ENCODE data around the gene CPEB4. TPM values are rescaled to one million over a fixed set of nuclear protein-coding genes. Genes with fewer than 3 reads are reported as not detected.
A peak's percentile ranks its signal among the peaks of the same experiment; 100 is the strongest.

The CPEB4 gene
- total and polyA plus RNA-seq, 12 donors, result 34.4 to 381 (median 149) TPM

GRCh38 chr5:173925449-173926071 lies 37.4 kb downstream of the CPEB4 start:
- H3K27me3 ChIP-seq, result no peaks in the 10 kb centered on the region
- peak in 1 of 7 donors; percentile 74 for DNase-seq
- peak overlapping the region in 1 of 4 donors; percentile 15 for H3K4me3 ChIP-seq
- H3K36me3 ChIP-seq (replicated peaks in 1 of 2), result peaks cover 0 to 25% of the 10 kb centered on the region in 2 donors
- TF ChIP-seq, protein P1, sequence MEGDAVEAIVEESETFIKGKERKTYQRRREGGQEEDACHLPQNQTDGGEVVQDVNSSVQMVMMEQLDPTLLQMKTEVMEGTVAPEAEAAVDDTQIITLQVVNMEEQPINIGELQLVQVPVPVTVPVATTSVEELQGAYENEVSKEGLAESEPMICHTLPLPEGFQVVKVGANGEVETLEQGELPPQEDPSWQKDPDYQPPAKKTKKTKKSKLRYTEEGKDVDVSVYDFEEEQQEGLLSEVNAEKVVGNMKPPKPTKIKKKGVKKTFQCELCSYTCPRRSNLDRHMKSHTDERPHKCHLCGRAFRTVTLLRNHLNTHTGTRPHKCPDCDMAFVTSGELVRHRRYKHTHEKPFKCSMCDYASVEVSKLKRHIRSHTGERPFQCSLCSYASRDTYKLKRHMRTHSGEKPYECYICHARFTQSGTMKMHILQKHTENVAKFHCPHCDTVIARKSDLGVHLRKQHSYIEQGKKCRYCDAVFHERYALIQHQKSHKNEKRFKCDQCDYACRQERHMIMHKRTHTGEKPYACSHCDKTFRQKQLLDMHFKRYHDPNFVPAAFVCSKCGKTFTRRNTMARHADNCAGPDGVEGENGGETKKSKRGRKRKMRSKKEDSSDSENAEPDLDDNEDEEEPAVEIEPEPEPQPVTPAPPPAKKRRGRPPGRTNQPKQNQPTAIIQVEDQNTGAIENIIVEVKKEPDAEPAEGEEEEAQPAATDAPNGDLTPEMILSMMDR (IDR thresholded peaks at IDR 0.05), result peak in 5 of 6 experiments; percentile 13 to 41 (median 30)
- no peak for TF ChIP-seq POLR2A (IDR thresholded peaks at IDR 0.05)
- WGBS, 4 donors, result 34 to 41% (median 39%) methylated on average over 3 of the region's 3 CpGs
- H3K27ac ChIP-seq, result peak overlapping the region in 4 of 5 donors; percentile 16 to 85 (median 31)
- no peaks in the 10 kb centered on the region for H3K9me3 ChIP-seq (replicated peaks in 1 of 3)
- intact Hi-C loops (cut with DNase I), result no loop called here
- peaks cover 57 to 98% of the 10 kb centered on the region in 2 donors for H3K4me1 ChIP-seq (replicated peaks in 1 of 2)

- peak in 1 of 7 donors; percentile 53 for DNase-seq
- peak overlapping the region in 3 of 5 donors; percentile 4 to 85 (median 18) for H3K27ac ChIP-seq
- H3K4me3 ChIP-seq, result no peak overlapping the region
- peaks cover 0 to 22% of the 10 kb centered on the region in 2 donors for H3K36me3 ChIP-seq (replicated peaks in 1 of 2)
- TF ChIP-seq POLR2A (IDR thresholded peaks at IDR 0.05), result no peak
- TF ChIP-seq, protein P1 (IDR thresholded peaks at IDR 0.05), result no peak
- peaks cover 57 to 98% of the 10 kb centered on the region in 2 donors for H3K4me1 ChIP-seq (replicated peaks in 1 of 2)
- no peaks in the 10 kb centered on the region for H3K9me3 ChIP-seq (replicated peaks in 1 of 3)
- no peaks in the 10 kb centered on the region for H3K27me3 ChIP-seq
- intact Hi-C loops (cut with DNase I), result no loop called here
- 34 to 43% (median 37%) methylated on average over 2 of the region's 2 CpGs for WGBS, 4 donors
Measured at GRCh38 chr5:173926359-173926758, 38.2 kb downstream of the CPEB4 start.

DNA sequence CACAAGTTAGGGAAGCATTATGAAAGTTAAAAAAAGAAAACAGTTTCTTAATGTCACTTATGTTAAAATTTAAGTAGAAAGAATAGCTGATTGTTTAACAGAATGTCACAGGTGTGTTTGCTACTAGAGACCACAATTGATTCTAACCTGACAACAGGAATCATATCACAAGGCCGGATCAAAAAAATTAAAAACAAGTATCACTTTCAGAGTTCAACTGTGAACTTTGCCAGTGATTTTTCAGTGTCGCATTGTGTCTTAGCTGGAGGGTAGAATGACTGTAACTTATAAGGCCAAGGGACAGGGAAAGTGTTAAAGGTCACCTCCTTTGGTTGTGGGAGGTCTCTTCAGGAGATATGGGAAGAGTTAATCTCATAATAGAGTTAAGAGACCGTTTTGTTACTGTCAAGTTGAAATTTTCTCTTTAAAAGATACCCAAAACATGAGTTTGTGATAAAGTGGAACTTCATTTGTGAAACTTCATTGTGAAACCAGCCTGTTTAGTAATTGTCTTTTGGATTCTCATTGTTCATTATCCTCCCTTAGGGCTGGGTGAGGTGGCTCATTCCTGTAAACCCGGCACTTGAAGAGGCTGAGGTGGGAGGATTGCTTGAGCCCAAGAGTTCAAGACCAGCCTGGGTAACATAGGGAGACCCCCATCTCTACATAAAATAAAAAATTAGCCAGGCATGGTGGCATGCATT lies 40.9 kb downstream of the CPEB4 start:
- H3K36me3 ChIP-seq (replicated peaks in 1 of 2), result peaks cover 0 to 21% of the 10 kb centered on the region in 2 donors
- no peak for DNase-seq
- H3K27ac ChIP-seq, result peak overlapping the region in 3 of 5 donors; percentile 34 to 56 (median 54)
- no peaks in the 10 kb centered on the region for H3K27me3 ChIP-seq
- intact Hi-C loops (cut with DNase I), result no loop called here
- no peak overlapping the region for H3K4me3 ChIP-seq
- H3K9me3 ChIP-seq (replicated peaks in 1 of 3), result no peaks in the 10 kb centered on the region
- 47 to 56% (median 50%) methylated on average over 4 of the region's 4 CpGs for WGBS, 4 donors
- TF ChIP-seq, protein P1 (IDR thresholded peaks at IDR 0.05), result no peak
- no peak for TF ChIP-seq POLR2A (IDR thresholded peaks at IDR 0.05)
- peaks cover 55 to 96% of the 10 kb centered on the region in 2 donors for H3K4me1 ChIP-seq (replicated peaks in 1 of 2)

DNA sequence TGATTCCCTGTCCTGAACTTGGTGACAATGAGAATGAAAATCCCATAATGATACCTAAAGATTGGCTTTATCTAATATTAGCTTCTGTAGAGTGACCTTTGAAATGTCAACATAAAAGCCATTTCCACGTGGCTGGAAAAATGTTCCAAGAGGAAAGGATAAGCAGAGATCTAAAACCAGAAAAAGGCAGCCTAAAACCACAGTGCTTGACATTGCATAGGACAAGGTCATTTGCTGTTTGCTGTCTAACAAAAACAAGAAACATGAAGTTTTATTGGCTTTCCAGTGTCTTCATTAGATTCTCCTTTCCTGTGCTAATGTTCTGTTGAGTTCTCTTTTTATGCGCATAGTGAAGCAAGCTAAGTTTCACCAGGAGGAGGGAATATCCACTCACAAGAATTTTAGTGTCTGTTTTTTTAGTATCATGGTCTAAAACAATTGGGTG lies 44.6 kb downstream of the CPEB4 start:
- Histone ChIP-seq H3K27me3 (no peaks in the 10 kb centered on the region), H3K36me3 (replicated peaks in 1 of 2) (peaks cover 0 to 30% of the 10 kb centered on the region in 2 donors), H3K27ac (peak overlapping the region in 3 of 5 donors; percentile 14 to 41 (median 38)), H3K9me3 (replicated peaks in 1 of 3) (no peaks in the 10 kb centered on the region), H3K4me3 (no peak overlapping the region), H3K4me1 (replicated peaks in 1 of 2) (peaks cover 29 to 92% of the 10 kb centered on the region in 2 donors)
- DNase-seq, result no peak
- TF ChIP-seq, protein P1 (IDR thresholded peaks at IDR 0.05), result no peak
- TF ChIP-seq POLR2A (IDR thresholded peaks at IDR 0.05), result no peak
- WGBS, 4 donors, result 39 to 55% (median 47%) methylated on average over 2 of the region's 2 CpGs
- intact Hi-C loops (cut with DNase I), result no loop called here

All from adrenal gland (tissue), 12 donors.